Measurements from ENCODE around the gene LIPC.

LIPC gene

GRCh38 chr15:58535894-58536293 is 104.1 kb downstream of the LIPC start:
- TF ChIP-seq, protein P1, sequence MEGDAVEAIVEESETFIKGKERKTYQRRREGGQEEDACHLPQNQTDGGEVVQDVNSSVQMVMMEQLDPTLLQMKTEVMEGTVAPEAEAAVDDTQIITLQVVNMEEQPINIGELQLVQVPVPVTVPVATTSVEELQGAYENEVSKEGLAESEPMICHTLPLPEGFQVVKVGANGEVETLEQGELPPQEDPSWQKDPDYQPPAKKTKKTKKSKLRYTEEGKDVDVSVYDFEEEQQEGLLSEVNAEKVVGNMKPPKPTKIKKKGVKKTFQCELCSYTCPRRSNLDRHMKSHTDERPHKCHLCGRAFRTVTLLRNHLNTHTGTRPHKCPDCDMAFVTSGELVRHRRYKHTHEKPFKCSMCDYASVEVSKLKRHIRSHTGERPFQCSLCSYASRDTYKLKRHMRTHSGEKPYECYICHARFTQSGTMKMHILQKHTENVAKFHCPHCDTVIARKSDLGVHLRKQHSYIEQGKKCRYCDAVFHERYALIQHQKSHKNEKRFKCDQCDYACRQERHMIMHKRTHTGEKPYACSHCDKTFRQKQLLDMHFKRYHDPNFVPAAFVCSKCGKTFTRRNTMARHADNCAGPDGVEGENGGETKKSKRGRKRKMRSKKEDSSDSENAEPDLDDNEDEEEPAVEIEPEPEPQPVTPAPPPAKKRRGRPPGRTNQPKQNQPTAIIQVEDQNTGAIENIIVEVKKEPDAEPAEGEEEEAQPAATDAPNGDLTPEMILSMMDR (IDR thresholded peaks at IDR 0.05; ENCODE audit: control insufficient read depth, insufficient read depth, low read depth, low read length, missing control alignments) = no peak
- DNase-seq (ENCODE audit: low read depth) = no peak
- H3K4me3 ChIP-seq (ENCODE audit: control insufficient read depth, low read depth, low read length) = no peak overlapping the region

GRCh38 chr15:58536414-58536813 is 104.6 kb downstream of the LIPC start:
- no peak overlapping the region for H3K4me3 ChIP-seq (ENCODE audit: control insufficient read depth, low read depth, low read length)
- DNase-seq (ENCODE audit: low read depth) = no peak
- TF ChIP-seq, protein P1 (IDR thresholded peaks at IDR 0.05; ENCODE audit: control insufficient read depth, insufficient read depth, low read depth, low read length, missing control alignments) = no peak

DNA sequence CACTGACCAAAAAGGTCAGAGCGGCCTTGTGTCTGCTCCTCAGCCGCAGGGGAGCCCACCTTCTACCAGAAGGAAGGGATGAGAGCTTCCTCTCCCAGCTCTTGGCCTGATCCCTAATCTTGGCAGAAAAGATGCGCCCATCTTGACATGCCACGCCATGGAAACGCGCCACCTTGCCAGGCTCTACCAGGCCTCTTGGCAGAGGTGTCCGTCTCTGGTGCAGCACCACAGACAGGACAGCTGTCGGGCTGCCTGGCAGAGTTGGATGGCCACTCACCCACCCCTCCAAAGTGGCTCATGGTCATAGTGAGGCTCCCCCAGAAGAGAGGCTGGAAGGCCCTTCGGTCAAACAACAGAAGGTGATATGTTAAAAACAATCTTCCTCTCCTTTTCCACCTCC is 105.2 kb downstream of the LIPC start:
- no peak for DNase-seq (ENCODE audit: low read depth)
- TF ChIP-seq, protein P1 (IDR thresholded peaks at IDR 0.05; ENCODE audit: control insufficient read depth, insufficient read depth, low read depth, low read length, missing control alignments) = no peak
- no peak overlapping the region for H3K4me3 ChIP-seq (ENCODE audit: control insufficient read depth, low read depth, low read length)

GRCh38 chr15:58538225-58538727 is 106.5 kb downstream of the LIPC start:
- no peak for DNase-seq (ENCODE audit: low read depth)
- no peak overlapping the region for H3K4me3 ChIP-seq (ENCODE audit: control insufficient read depth, low read depth, low read length)
- TF ChIP-seq, protein P1 (IDR thresholded peaks at IDR 0.05; ENCODE audit: control insufficient read depth, insufficient read depth, low read depth, low read length, missing control alignments) = no peak

DNA sequence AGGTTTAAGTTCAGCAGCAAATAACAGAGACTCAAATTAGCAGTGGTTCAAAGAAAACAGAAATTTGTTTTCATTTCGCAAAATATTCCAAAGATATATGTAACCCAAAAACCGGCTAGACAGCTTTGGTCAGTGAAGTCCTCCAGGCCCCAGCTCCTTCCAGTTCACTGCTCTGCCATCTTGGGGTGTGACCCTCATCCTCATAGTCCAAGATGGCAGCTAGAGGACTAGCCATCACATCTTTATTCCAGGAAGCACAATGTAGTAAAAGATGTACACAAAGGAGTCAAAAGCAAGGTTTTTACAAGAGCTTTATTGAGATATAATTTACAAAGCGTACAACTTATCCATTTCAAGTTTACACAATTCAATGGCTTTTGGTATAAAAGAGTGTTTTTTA is 107.1 kb downstream of the LIPC start:
- no peak overlapping the region for H3K4me3 ChIP-seq (ENCODE audit: control insufficient read depth, low read depth, low read length)
- DNase-seq (ENCODE audit: low read depth) = no peak
- TF ChIP-seq, protein P1 (IDR thresholded peaks at IDR 0.05; ENCODE audit: control insufficient read depth, insufficient read depth, low read depth, low read length, missing control alignments) = no peak

- H3K4me3 ChIP-seq (ENCODE audit: control insufficient read depth, low read depth, low read length) = no peak overlapping the region
- TF ChIP-seq, protein P1 (IDR thresholded peaks at IDR 0.05; ENCODE audit: control insufficient read depth, insufficient read depth, low read depth, low read length, missing control alignments) = no peak
- no peak for DNase-seq (ENCODE audit: low read depth)
Observed at GRCh38 chr15:58539548-58539947, 107.8 kb downstream of the LIPC start.

Measured in AG09309 (cell line).